GM12891 (cell line): Measurements from ENCODE around the gene COL4A1.

Experiments
- POLR2A ChIP-seq: IDR thresholded peaks from 2 replicates; pipeline ENCODE4 v1.6.1; 2011; ENCODE audit warnings: low read depth, low read length, control low read depth
- POLR2AphosphoS5 ChIP-seq: IDR thresholded peaks from 2 replicates; pipeline ENCODE4 v1.6.1; 2011; ENCODE audit warnings: low read depth, low read length, control low read depth

DNA sequence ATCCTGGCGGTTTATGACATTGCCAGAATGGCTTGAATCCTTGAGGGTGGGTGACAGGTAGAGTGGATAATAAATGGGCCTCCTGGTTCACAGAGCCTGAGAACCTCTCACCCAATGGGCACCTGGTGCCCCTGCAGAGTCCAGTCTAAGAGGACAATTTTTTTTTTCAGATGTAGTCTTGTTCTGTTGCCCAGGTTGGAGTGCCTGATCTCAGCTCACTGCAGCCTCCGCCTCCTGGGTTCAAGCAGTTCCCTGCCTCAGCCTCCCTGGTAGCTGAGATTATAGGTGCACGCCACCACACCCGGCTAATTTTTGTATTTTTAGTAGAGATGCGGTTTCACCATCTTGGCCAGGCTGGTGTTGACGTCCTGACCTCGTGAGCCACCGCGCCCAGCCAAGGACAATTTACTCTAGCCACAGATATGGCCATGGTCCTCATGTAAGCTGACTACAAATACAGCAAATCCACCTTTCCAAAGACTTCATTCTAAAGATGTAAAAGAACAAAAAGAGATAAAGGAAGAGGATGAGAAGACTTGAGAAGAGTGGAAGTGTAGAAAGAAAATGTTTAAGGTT is 33.1 kb upstream of the COL4A1 start:
- TF ChIP-seq POLR2A (no peak), POLR2AphosphoS5 (no peak)
